Breast epithelium (tissue), 4 donors: ENCODE results near the gene GPBP1. TPM values are rescaled to one million over a fixed set of nuclear protein-coding genes. Genes with fewer than 3 reads are reported as not detected.

Source experiments
- DNase-seq, 2 donors: peaks; one replicate each; pipeline ENCODE4 v3.0.0-alpha.2; 2019; ENCODE audit warnings: low spot score in 2 of 2
- H3K27ac ChIP-seq, 2 donors: fragments of 200-600 bp; sonication (generic) in 1 of 2; one replicate each; pipeline ENCODE4 v1.5.1; 2016 to 2019; ENCODE audit warnings: mild to moderate bottlenecking in 1 of 2
- H3K27me3 ChIP-seq, 2 donors: fragments of 200-600 bp; sonication (generic) in 1 of 2; one replicate each; pipeline versions ENCODE4 v1.5.1 to v1.6.0; 2017 to 2019; ENCODE audit warnings: control low read depth in 1 of 2, mild to moderate bottlenecking in 1 of 2
- H3K36me3 ChIP-seq: fragments of 200-600 bp; one replicate; pipeline ENCODE4 v1.5.1; 2019
- H3K4me1 ChIP-seq, 2 donors: fragments of 200-600 bp; sonication (generic); one replicate each; pipeline ENCODE4 v1.5.1; 2016 to 2019; ENCODE audit warnings: control low read depth in 1 of 2
- H3K4me3 ChIP-seq, 3 donors: fragments of 200-600 bp; sonication (generic); 1 replicate in 2 of 3; 2 replicates in 1 of 3; pipeline ENCODE4 v1.5.1; 2016 to 2019; ENCODE audit warnings: mild to moderate bottlenecking in 3 of 3, moderate library complexity in 2 of 3
- H3K9me3 ChIP-seq, 2 donors: fragments of 200-600 bp; sonication (generic) in 1 of 2; one replicate each; pipeline ENCODE4 v1.5.1; 2016 to 2019; ENCODE audit warnings: control low read depth in 1 of 2
- CTCF ChIP-seq, 3 donors: fragments of 450-650 bp; IDR thresholded peaks; one replicate each; pipeline ENCODE4 v1.5.1; 2016 to 2017; ENCODE audit warnings: antibody characterized with exemption in 3 of 3, mild to moderate bottlenecking in 3 of 3, moderate library complexity in 3 of 3
- POLR2A ChIP-seq: fragments of 450-650 bp; IDR thresholded peaks from one replicate; pipeline ENCODE4 v1.6.1; 2016; ENCODE audit warnings: antibody characterized with exemption, mild to moderate bottlenecking, moderate library complexity
- POLR2AphosphoS5 ChIP-seq, 3 donors: sonication (generic); formaldehyde crosslinking; IDR thresholded peaks; one replicate each; pipeline ENCODE4 v1.6.1; 2017; ENCODE audit warnings: antibody characterized with exemption in 3 of 3
- intact Hi-C: fragments of 100-400 bp; cut with DNase I; formaldehyde crosslinking; loops from one replicate; pipeline ENCODE4 v1.15.1; 2023; ENCODE audit warnings: low total_unique reads
- total RNA-seq, 3 donors: library from RNA; depleted of rRNA; stranded (reverse); fragments of >200 nt; gene quantifications; one replicate each; pipeline ENCODE4 v1.1.0, GENCODE V29; 2016

The GPBP1 gene
- total RNA-seq, 3 donors from 2014 or later = 61.1 to 141 (median 93.1) TPM

GRCh38 chr5:57298295-57298984, 124.6 kb downstream of the GPBP1 start:
- Histone ChIP-seq H3K4me3 (no peak overlapping the region), H3K27ac (peak overlapping the region; percentile 50 to 77), H3K9me3 (no peaks in the 10 kb centered on the region), H3K36me3 (no peaks in the 10 kb centered on the region), H3K27me3 (no peaks in the 10 kb centered on the region), H3K4me1 (no peaks in the 10 kb centered on the region)
- intact Hi-C loops = loop anchor here (10.0 kb wide), 1 partner anchor 1176 kb away; no protein-coding TSS in a partner anchor
- peak; percentile 78 for DNase-seq
- TF ChIP-seq POLR2A = no peak
- TF ChIP-seq CTCF (IDR thresholded peaks at IDR 0.05) = peak; percentile 65 to 81 (median 76)
- no peak for TF ChIP-seq POLR2AphosphoS5 (IDR thresholded peaks at IDR 0.05)

GRCh38 chr5:57298985-57299491, 125.2 kb downstream of the GPBP1 start:
- H3K27ac ChIP-seq = peak overlapping the region in 1 of 2 donors; percentile 77
- H3K36me3 ChIP-seq = no peaks in the 10 kb centered on the region
- intact Hi-C loops = loop anchor here (10.0 kb wide), 1 partner anchor 1176 kb away; no protein-coding TSS in a partner anchor
- no peak overlapping the region for H3K4me3 ChIP-seq
- H3K4me1 ChIP-seq = no peaks in the 10 kb centered on the region
- no peaks in the 10 kb centered on the region for H3K9me3 ChIP-seq
- TF ChIP-seq POLR2A (no peak), POLR2AphosphoS5 (IDR thresholded peaks at IDR 0.05) (no peak), CTCF (IDR thresholded peaks at IDR 0.05) (peak; percentile 76 to 82 (median 76))
- peak in 1 of 2 donors; percentile 25 for DNase-seq
- no peaks in the 10 kb centered on the region for H3K27me3 ChIP-seq

- Histone ChIP-seq H3K9me3 (no peaks in the 10 kb centered on the region), H3K27me3 (no peaks in the 10 kb centered on the region), H3K27ac (peak overlapping the region in 1 of 2 donors; percentile 77), H3K4me3 (no peak overlapping the region), H3K36me3 (no peaks in the 10 kb centered on the region), H3K4me1 (no peaks in the 10 kb centered on the region)
- TF ChIP-seq POLR2AphosphoS5 (IDR thresholded peaks at IDR 0.05) (no peak), CTCF (IDR thresholded peaks at IDR 0.05) (no peak), POLR2A (no peak)
- DNase-seq = no peak
- intact Hi-C loops = loop anchor here (10.0 kb wide), 1 partner anchor 1175 kb away; no protein-coding TSS in a partner anchor
Measured at GRCh38 chr5:57299986-57300385, 126.1 kb downstream of the GPBP1 start.

- intact Hi-C loops = no loop called here
- Histone ChIP-seq H3K4me1 (no peaks in the 10 kb centered on the region), H3K27ac (no peak overlapping the region), H3K4me3 (no peak overlapping the region), H3K27me3 (no peaks in the 10 kb centered on the region), H3K9me3 (peaks cover 0 to 9% of the 10 kb centered on the region in 2 donors), H3K36me3 (no peaks in the 10 kb centered on the region)
- TF ChIP-seq CTCF (IDR thresholded peaks at IDR 0.05) (no peak), POLR2A (no peak), POLR2AphosphoS5 (IDR thresholded peaks at IDR 0.05) (no peak)
- no peak for DNase-seq
Measured at GRCh38 chr5:57302164-57302563, 128.3 kb downstream of the GPBP1 start.

- Histone ChIP-seq H3K27ac (no peak overlapping the region), H3K36me3 (no peaks in the 10 kb centered on the region), H3K4me3 (no peak overlapping the region), H3K9me3 (peaks cover 0 to 9% of the 10 kb centered on the region in 2 donors), H3K27me3 (no peaks in the 10 kb centered on the region), H3K4me1 (no peaks in the 10 kb centered on the region)
- no peak for DNase-seq
- no peak for TF ChIP-seq CTCF (IDR thresholded peaks at IDR 0.05)
- no peak for TF ChIP-seq POLR2A
- no peak for TF ChIP-seq POLR2AphosphoS5 (IDR thresholded peaks at IDR 0.05)
- intact Hi-C loops = no loop called here
Measured at GRCh38 chr5:57302643-57303042, 128.8 kb downstream of the GPBP1 start.
